Right renal cortex interstitium (tissue), 3 donors: ENCODE measurements around the gene NFYC. TPM values are rescaled to one million over a fixed set of nuclear protein-coding genes. Genes with fewer than 3 reads are reported as not detected.

Experiments used
- DNase-seq, 3 donors: peaks; one replicate each; pipeline ENCODE4 v3.0.0-alpha.2; 2013; ENCODE audit warnings: low read depth in 3 of 3, low spot score in 2 of 3
- polyA plus RNA-seq, 3 donors: library from polyadenylated mRNA; unstranded; fragments of 120-200 nt; gene quantifications; one replicate each; pipeline ENCODE4 v1.2.1, GENCODE V29; 2013; ENCODE audit not compliant: insufficient read length in 3 of 3

Gene NFYC
- polyA plus RNA-seq, 3 donors = 89.3 to 94.0 (median 90.8) TPM

DNA sequence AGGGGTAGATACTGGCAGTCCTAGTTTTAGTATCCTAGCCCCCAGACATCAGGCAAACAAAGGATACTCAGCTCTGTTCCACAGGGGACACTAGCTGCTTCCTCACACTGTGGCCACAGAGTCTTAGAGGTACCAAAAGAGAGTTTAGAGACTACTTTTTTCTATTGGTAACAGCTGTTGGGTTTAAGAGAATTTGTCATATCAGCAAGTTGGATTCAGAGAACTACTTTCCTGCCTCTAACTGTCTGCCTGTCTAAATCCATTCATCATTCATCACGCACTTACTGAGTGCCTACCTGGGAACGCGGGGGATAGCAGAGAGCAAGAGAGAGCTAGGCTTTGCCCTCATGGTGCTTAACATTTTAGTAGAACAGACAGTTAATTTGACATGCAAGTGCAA, 65.0 kb downstream of the NFYC start:
- DNase-seq = no peak

DNA sequence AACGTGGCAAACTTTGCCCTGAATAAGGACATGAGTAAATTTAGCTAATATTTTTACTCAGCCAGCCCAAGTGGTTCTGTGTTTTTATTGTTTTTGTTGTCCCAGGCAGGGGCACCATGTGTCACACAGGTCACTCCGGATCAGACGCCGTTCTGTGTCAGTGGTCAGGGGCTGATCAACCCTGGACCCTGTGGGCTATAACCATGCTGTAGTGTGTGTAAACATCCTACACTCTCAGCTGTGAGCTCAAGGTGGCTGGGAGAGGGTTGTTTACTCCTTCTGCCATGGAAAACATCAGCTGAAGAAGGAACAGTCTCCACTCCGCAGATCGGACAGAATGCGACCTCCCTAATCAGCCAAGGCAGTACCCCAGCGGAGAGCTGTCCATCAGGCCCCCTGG, 65.6 kb downstream of the NFYC start:
- no peak for DNase-seq

DNA sequence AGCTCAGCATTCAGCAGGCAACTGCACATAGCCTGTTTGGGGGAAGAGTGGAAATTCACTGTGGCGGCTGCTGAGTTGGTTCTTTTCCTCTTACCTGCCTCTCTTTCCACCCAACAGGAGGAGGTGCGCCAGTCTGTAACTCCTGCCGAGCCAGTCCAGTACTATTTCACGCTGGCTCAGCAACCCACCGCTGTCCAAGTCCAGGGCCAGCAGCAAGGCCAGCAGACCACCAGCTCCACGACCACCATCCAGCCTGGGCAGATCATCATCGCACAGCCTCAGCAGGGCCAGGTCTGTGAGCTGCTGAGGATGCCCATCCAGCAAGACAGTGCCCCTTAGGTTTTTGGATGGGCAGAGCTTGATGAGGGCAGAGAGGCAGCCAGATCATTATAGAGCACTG, 66.5 kb downstream of the NFYC start:
- DNase-seq = no peak

DNA sequence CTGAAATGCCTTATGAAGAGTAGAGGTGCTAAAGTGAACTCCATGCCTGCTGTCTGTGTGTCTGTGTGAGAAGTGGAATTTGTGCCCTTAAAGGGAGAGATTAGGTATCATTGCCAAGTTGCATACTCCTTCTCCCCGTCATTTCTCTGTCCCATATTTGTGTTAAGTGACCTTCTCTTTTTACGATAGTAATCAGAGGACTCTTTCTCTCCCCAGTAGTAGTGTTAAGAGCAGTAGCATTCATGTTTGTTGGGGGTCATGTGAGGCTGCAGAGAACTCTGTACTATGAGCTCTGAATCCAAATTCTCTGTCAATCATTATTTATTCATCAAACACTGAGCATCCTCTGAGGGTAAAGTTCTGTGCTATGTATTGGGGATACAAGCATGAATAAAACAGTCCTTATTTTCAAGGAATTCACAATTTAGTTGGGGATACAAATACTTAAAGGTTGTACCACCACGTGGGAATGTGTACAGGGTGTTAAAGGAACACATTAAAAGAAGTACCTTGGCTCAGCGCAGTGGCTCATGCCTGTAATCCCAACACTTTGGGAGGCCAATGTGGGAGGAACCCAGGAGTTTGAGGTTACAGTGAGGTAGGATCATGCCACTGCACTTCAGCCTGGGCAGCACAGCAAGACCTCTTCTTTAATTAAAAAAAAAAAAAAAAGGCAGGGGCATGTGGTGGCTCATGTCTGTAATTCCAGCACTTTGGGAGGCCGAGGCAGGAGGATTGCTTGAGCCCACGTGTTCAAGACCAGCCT, 67.3 kb downstream of the NFYC start:
- DNase-seq = no peak

DNA sequence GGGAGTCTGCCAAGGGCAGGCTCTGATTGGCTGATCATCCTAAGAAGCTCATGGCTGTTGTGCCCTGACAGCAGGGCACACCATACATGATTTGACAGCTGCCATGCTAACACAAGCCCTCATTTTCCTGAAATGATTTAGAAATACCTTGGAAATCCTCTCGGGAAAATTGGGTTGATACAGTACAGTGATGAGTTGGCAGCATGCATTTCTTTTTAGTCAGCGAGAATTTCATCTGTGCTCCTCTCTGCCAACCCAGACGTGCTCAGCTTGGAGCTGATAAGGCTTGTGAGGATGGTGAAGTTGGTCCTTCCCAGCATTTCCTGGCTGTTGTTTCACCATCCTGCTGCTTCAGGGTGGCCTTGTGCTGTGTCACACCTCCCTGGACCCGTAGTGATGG, 69.5 kb downstream of the NFYC start:
- no peak for DNase-seq

DNA sequence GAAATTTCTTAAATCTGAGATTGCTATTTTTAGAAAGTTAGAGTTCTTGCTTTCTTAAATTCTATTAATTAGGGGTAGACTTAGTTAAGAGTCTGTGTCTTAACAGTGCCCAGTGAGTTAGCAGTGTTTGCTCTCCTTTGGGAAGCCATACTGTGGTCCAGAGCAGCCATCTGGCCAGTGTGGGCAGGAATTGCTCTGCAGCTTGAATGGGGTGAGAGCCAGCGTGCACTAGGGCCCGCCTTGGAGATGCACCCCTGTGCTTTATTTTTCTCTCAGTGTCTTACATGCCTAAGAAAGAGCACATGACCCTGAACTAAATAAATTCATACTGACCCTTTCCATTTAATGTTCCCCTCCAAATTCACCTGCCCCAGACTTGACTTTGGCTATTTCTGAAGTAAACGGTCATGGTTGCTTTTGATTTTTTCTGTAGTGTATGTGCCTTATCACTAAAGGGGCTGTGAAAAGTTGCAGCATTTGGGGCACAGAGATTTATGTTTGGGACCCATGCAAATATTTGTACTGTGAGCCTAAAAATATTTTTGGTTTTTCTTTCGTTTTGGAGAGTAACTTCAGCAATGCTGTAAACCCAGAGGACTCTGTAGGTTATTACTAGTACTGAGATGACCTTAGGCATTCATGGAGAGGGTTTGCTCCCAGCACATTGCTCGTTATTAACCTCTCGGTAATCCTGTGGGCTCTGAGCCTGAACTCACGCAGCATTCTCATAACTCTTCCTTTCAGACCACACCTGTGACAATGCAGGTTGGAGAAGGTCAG, 70.8 kb downstream of the NFYC start:
- no peak for DNase-seq

DNA sequence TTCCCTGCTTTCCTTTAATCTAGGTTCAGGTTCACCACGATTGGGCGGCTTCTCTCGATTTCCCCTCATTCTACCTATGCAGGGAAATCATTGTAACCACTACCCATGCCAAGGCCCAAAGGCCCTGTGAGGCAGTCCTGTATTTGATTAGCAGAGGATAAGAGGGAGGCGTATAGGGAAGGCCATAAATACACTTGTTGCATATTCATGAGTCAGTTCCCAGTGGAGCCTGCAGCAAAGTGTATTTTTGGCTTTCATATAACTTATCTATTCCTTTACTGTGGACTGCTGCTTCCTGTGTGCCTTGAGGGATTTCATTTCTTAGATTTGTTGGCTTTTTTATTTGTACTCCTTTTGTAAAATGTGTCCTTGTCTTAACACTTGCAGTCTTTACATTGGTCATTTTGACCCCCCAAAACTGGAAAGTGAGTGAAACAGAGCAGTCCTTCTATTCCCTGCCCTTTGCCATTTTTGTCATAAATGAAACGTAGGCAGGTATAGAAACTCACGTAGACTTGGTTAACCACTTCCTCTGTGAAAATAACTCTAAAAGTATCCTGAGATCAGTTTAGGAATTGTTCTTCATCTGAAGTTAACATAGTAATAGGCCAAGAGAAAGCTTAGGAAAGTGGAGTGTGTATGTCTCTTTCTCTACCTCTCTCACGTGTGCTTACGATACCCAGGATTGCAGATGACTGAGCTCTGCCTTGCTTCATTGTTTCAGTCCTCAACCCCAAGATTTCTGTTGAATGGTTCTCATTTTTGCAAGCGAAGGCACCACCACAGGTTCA, 72.4 kb downstream of the NFYC start:
- DNase-seq = no peak

DNA sequence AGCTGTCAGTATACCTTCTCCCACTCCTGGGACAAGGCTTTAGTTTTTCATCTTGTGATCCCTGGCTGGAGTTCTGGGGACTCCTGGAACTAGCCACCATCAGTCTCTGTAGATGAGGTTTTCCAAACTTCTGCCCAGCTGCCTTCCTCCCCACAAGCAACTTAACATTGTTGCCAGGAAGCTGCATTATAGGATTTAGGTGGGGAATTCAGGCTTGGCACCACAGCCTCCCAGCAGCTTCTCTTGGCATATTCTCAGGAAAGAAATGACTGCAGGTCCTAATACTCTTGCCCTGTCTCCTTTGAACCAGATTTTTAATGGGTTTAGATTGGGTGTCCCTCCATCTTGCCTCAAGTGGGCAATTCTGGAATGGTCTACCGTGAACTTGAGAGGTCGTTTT, 73.5 kb downstream of the NFYC start:
- DNase-seq = no peak

DNA sequence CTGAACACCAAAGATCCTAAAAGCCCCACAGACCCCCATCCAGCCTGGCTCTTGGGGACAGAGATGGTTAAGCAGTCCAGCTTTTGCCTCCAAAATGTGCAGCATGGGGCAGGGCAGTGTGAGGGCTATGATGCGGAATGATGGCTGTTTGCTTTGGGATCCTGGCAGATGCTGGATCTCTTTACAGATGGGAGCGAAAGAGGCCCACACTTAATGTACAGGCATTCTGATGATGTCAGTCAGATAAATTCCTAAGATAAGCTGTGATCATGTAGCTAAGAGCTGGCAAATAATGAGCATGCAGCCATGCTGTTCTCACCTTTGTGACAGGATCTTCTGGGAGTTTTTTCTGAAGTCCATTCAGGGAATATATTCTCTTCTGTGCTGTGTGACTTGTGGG, 74.5 kb downstream of the NFYC start:
- no peak for DNase-seq

DNA sequence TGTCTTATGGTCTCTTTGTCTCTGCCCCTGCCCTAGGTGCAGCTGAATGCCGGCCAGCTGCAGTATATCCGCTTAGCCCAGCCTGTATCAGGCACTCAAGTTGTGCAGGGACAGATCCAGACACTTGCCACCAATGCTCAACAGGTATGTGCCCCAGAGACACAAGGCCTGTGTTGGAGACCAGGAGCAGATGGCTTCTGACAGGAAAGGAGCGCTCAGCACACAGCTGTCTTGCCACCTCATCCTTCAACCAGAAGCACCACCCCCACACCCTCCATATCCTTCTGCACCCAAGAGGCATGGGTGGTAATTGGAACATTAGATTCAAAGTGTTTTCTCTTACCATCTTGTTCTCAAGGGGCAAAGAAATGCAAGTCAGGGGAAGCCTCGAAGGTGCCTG, 75.1 kb downstream of the NFYC start:
- no peak for DNase-seq

DNA sequence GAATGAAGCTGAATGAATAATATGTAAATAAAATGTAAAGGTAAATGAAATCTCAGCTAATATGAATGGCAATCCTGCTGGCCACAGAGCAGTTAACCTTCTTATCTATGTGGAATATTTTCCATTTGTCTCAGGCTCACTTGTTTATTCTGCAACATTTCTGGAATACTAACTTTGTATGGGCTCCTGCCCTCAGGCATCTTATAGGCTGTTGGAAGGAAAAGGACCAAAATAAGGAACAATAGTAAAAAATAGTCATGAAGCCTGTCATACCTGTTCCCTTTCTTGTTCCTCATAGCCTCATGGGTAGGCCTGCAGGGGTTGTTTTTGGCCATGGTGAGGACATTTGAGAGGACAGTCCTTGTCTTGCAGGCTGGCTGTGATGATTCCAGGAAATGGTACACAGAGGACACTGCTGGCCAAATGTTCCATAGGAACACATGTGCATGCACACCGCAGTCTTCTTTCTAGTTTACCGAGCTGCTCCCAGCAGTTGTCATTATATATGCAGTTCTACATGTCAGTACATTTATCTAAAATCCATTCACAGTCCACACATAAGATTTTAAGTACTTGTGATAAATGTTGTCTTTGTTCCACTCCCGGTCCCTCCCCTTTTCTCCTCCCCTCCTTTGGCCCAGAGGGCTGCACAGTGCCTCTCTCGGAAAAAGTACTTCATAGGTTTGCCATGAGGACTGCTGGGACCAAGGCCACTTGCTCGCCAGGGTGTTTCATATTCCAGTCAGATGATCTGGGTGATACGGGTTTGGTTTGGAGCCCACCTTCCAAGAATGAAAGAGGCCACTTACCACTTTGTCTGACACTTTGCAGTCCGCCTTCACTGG, 76.9 kb downstream of the NFYC start:
- no peak for DNase-seq

DNA sequence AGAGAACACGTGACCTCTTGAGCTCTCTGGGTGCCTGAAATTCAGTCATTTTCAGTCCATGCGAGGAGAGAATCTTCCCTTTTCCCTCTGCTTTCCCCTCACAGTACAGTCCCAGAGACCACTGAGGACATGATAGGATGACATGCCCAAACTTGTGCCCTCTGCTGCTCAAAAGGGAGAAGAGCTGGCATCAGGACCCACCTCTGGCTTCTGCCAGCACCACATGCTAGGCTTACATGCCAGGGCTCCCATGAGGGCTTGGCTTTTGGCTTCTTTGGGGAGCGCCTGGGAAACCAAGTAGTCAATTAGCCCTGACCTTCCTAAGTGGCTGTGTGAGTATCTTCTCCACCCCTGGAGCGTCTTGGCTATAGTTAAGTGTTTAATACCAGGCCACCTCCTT, 78.3 kb downstream of the NFYC start:
- no peak for DNase-seq

DNA sequence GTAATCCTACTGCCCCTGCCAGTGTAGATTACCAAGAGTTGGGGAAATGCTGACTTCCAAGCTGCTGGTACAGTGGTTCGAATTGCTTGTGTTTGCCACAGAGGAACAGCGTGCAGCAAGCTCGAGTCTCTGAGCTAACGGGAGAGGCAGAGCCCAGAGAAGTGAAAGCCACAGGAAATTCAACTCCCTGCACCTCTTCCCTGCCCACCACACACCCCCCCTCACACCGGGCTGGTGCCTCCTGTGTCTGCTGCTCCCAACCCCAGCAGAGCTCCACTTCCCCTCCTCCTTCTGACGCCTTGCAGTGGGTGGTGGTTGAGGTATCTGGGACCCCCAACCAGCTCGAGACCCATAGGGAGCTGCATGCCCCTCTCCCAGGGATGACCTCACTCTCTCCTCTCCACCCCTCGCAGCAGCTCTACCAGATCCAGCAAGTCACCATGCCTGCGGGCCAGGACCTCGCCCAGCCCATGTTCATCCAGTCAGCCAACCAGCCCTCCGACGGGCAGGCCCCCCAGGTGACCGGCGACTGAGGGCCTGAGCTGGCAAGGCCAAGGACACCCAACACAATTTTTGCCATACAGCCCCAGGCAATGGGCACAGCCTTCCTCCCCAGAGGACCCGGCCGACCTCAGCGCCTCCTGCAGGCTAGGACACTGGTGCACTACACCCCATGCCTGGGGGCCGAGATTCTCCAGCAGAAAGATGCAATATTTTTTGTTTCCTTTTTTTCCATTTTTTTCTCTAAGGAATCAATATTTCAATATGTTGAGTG, 79.0 kb downstream of the NFYC start:
- no peak for DNase-seq

DNA sequence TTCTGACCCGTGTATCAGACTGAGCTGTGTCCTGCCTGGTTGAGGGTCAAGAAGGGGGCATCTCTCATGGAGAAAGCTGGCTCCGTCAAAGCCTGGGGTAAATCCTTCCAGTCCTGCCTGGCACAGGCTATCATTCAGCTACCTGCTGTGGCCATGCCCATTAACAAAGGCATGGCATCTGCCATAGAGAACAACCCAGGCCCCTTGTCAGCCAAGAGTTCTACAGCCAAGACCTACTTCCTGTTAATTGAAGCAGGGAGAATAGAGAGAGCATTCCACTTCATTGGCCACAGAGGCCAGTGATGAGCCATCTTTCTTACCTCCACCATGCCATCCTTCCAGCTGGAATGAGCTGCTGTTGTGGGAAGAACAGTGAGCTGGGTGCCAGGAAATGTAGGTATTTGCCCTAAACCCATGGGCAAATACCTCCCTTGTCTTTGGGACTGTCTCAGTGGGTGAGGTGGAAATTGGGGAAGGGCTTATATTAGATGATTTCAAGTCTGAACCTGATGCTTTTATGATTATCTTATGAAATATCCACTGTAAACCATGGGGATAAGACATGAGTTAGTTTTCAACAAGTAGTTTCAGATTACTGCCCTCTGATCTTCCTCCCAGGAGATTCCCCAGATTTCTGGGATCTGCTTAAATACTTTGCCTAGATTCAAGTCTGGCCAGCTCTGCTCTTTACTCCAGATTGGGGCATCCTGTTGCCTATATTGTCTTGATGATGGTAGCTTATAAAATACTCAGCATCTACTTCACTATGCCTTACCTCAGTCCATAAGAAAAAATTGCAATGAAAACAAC, 80.8 kb downstream of the NFYC start:
- no peak for DNase-seq

DNA sequence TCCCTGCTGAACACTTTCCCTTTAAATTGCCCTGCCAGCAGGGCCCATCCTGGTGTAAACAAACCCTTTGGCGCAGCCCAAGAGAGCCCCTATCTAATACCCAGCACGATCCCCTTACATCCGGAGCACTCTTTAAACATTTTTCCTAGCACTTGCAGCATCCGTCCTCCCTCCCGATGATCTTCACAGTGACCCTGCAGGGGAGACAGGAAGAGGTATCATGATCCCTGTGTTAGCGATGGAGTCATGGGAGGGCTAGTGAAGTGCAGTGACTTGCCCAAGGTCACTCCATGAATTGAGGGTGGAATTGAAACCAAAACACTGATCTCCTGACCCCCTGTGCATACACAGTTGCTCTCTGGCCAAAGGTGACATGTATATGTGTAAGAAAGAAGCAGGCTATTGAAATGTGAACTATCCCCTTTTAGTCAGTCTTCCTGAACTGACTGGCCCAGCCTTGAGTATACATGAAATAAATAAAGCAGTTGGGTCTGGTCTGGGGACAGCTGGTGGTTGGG, 82.3 kb downstream of the NFYC start:
- no peak for DNase-seq

DNA sequence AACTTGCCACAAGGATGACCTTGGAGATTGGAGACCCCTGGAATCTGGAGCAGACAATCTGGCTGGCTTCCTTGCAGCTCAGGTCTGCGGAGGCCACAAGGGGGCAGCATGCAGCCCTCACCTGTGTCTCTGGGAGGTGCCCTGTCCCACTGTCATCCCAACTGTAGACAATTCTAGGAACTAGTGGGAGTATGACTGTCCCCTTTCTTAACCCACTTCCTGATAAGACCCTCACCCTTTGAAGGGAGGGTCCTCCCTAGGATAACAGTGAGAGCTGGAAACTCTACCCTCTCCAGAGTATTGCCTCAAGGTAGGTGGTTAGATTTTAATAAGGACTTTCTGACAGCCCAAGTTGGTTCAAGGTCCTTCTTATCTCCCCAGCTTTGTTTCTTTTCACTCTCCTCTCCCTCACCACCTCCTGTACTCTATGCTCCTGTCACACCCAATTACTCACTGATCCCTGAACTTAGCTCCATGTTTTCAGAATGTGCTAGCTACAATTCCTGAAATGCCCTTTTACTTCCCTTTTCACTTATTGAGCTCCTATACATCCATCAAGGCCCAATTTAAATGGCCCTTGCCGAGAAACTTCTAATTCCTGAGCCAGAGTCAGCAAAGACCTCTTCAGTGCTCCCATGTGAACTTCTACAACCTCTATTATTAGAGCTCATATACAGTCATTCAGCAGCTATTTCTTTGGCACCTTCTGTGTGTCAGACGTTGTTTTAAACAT, 82.9 kb downstream of the NFYC start:
- DNase-seq = no peak

DNA sequence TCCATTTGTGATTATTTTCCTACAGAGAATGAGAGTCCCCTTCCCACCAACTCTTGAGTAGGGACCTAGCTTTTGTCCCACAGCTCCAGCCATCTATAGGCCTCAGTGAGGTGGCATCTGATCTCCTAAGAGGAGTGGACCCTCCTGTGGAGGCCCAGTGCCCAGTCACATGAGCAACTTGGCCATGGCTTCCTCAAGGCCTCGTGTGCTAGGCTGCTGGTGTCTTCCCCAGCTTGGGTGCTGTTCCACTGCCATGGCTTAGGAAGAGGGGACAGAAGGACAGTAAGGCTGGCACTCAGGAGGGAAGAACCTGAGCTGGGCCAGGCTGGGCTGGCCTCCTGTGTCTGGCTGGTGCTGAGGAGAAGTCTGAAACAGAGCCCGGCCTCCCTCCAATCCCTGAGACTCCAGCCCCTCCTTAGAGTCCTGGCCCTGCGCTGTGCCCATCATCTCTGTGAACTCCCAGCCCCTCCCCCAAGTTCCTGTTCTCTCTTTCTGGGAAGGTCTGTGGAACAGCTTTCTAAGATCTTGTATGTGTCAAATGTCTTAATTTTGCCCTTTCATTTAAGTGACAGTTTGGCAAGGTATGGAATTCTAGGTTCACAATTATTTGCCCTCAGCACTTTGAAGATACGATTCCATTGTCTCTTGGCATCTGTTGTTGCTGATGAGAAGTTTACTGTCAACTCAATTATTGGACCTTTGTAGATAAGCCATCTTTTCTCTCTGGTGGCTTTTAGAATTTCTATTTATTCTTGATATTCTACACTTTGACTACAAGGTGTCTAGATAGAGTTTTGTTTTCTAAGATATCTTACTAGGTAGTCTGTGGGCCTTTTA, 85.0 kb downstream of the NFYC start:
- DNase-seq = no peak
